Neural progenitor cell (in vitro differentiated cells): ENCODE measurements around the gene ADI1. TPM values are rescaled to one million over a fixed set of nuclear protein-coding genes. Genes with fewer than 3 reads are reported as not detected.

Source experiments
- DNase-seq: peaks from one replicate; pipeline ENCODE4 v3.0.0-alpha.2; 2016; ENCODE audit warnings: low spot score
- H2AFZ ChIP-seq: fragments of 200-600 bp; sonication (generic); replicated peaks from 2 replicates; pipeline ENCODE4 v1.6.1; 2016; ENCODE audit warnings: antibody characterized with exemption
- H3F3A ChIP-seq: fragments of 200-600 bp; sonication (generic); 2 replicates; pipeline ENCODE4 v1.6.1; 2016; ENCODE audit warnings: antibody characterized with exemption, low read depth
- H3K27ac ChIP-seq: fragments of 200-600 bp; sonication (generic); 2 replicates; pipeline ENCODE4 v1.5.1; 2016; ENCODE audit warnings: mild to moderate bottlenecking
- H3K27me3 ChIP-seq: fragments of 200-600 bp; sonication (generic); 2 replicates; pipeline ENCODE4 v1.6.1; 2016; ENCODE audit warnings: mild to moderate bottlenecking, moderate library complexity
- H3K36me3 ChIP-seq: fragments of 200-600 bp; sonication (generic); 2 replicates; pipeline ENCODE4 v1.5.1; 2016
- H3K4me1 ChIP-seq: fragments of 200-600 bp; sonication (generic); 2 replicates; pipeline ENCODE4 v1.6.1; 2016; ENCODE audit warnings: mixed run types
- H3K4me2 ChIP-seq: fragments of 200-600 bp; sonication (generic); 2 replicates; pipeline ENCODE4 v1.6.1; 2016
- H3K4me3 ChIP-seq: fragments of 200-600 bp; sonication (generic); 2 replicates; pipeline ENCODE4 v1.5.1; 2016
- H3K79me2 ChIP-seq: fragments of 200-600 bp; sonication (generic); 2 replicates; pipeline ENCODE4 v1.6.1; 2016; ENCODE audit warnings: low read depth
- H3K9ac ChIP-seq: fragments of 200-600 bp; sonication (generic); 2 replicates; pipeline ENCODE4 v1.6.1; 2016
- H3K9me3 ChIP-seq: fragments of 200-600 bp; sonication (generic); 2 replicates; pipeline ENCODE4 v1.5.1; 2016; ENCODE audit warnings: low read depth
- H4K20me1 ChIP-seq: fragments of 200-600 bp; sonication (generic); 2 replicates; pipeline ENCODE4 v1.6.1; 2016; ENCODE audit warnings: low read depth
- H3K27ac Mint-ChIP-seq: 3 replicates; pipeline ENCODE4 v1.8.0; 2021; ENCODE audit warnings: mixed read lengths
- H3K27me3 Mint-ChIP-seq: 2 replicates; pipeline ENCODE4 v1.8.0; 2022; ENCODE audit warnings: low read depth, mild to moderate bottlenecking, inconsistent platforms, moderate library complexity, mixed read lengths; ENCODE audit not compliant: insufficient read depth
- H3K36me3 Mint-ChIP-seq: 3 replicates; pipeline ENCODE4 v1.8.0; 2021; ENCODE audit warnings: mixed read lengths
- H3K4me1 Mint-ChIP-seq: 3 replicates; pipeline ENCODE4 v1.8.0; 2021; ENCODE audit warnings: mixed read lengths
- H3K4me3 Mint-ChIP-seq: 3 replicates; pipeline ENCODE4 v1.8.0; 2021; ENCODE audit warnings: mild to moderate bottlenecking, moderate library complexity, mixed read lengths
- H3K9me3 Mint-ChIP-seq: 3 replicates; pipeline ENCODE4 v1.8.0; 2020; ENCODE audit warnings: mixed read lengths
- CTCF ChIP-seq: fragments of 200-600 bp; sonication (generic); IDR thresholded peaks from 2 replicates; pipeline ENCODE4 v1.5.1; 2017; ENCODE audit warnings: antibody characterized with exemption, mild to moderate bottlenecking
- EZH2 ChIP-seq: fragments of 200-600 bp; sonication (generic); IDR thresholded peaks from 2 replicates; pipeline ENCODE4 v1.6.1; 2017; ENCODE audit warnings: antibody characterized with exemption, mild to moderate bottlenecking, moderate library complexity
- EZH2phosphoT487 ChIP-seq: fragments of 200-600 bp; sonication (generic); IDR thresholded peaks from 2 replicates; pipeline ENCODE4 v1.6.1; 2017; ENCODE audit warnings: antibody characterized with exemption
- total RNA-seq: library from RNA; depleted of rRNA; stranded (reverse); fragments of >200 nt; gene quantifications from 2 replicates; pipeline ENCODE4 v1.2.3, GENCODE V29; 2015; ENCODE audit warnings: low replicate concordance

Gene ADI1
- total RNA-seq, 1 donor from 2014 or later, result 29.3 TPM

DNA sequence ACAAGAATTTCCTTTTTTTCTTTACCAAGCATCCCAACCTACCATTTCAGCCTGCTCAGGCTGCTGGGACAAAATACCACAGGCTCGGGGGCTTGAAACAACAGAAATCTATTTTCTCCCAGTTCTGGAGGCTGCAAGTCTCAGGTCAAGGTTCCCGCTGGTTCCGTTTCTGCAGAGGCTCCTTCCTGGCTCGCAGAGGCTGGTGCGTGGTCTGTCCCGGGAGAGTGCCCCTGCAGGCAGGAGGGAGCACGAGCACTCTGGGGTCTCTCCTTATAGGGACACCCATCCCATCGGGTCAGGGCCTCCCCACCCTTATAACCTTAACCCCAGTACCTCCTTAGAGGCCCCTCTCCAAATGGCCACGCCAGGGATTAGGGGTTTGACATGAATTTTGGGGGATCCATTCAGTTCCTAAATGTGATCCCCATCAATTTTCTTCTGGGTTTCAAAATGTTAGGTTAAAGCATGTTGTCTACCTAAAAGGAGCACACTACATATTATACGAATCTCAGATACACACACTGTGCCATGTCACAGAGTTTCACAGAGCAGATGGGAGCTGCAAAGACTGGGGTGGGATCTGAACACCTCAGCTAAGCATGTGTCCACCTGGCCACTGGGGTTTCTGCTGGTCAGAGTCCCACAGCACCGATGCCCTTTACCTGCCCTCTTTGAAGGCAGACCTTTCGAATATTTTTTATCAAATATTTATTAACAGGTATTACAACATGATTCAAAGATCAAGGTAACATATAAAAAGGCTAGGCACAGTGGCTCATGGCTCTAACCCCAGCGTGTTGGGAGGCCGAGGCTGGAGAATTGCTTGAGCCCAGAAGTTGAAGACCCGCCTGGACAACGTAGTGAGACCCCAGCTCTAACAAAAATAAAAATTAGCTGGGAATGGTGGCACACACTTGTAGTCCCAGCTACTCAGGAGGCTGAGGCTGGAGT, 17.6 kb upstream of the ADI1 start:
- Histone ChIP-seq H3K4me1 (no peaks in the 10 kb centered on the region), H3K27me3 (no peaks in the 10 kb centered on the region), H3K27ac (no peak overlapping the region), H3K9me3 (no peaks in the 10 kb centered on the region), H3K9ac (no peak overlapping the region), H3K36me3 (peaks cover 1% of the 10 kb centered on the region), H3F3A (no peaks in the 10 kb centered on the region), H3K4me2 (no peak overlapping the region), H4K20me1 (no peaks in the 10 kb centered on the region), H3K4me3 (no peak overlapping the region), H2AFZ (no peak overlapping the region), H3K79me2 (peaks cover 2% of the 10 kb centered on the region)
- peak; percentile 51 for DNase-seq
- TF ChIP-seq EZH2phosphoT487, result no peak
- peak; percentile 51 for TF ChIP-seq CTCF
- Mint-ChIP-seq H3K36me3 (peaks cover 3% of the 10 kb centered on the region), H3K27me3 (peaks cover 4% of the 10 kb centered on the region), H3K27ac (peak overlapping the region; percentile 60), H3K4me1 (peaks cover 10% of the 10 kb centered on the region), H3K4me3 (peak overlapping the region; percentile 4), H3K9me3 (no peaks in the 10 kb centered on the region)

DNA sequence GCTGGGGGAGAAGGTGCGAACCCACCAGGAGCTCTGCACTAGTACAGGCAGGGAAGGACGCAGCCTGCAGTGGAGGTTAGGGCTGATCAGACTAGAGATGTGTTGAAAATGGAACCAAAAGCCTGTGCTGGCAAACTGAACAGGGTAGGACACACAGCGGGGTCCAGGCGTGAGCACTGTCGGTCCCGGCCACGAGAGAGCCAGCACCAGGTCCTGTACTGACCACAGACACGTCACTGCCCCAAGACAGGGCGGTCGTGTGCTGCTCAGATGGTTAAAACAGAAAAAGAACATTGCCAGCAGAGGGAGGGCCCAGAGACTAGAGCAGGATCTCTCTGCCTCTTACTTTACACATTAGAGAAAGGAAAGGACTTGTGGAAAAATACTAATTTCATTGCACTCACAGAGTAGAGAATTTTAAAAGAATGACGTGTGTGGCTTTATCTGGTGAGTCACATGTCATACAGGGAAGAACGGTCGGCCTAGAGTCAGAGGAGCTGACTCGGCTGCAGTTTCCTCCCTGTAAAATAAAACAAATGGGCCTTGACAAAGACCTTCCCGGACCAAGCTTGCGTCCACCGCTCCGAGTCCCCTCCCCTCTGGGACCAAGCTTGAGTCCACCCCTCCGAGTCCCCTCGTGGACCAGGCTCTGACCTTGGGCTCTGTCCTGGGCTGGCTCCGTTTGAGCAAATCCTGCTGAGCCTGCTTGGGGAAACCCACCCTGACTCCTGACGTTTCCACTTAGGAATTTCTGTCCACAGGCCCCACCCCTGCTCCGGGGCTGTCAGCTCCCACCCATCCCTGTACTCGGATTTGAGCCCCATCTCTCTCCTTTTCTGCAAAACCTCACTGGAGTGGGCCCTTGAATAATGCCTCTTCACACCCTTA, 16.7 kb upstream of the ADI1 start:
- Histone ChIP-seq H3K79me2 (no peaks in the 10 kb centered on the region), H3K9ac (no peak overlapping the region), H3K9me3 (no peaks in the 10 kb centered on the region), H3K4me2 (no peak overlapping the region), H3K36me3 (no peaks in the 10 kb centered on the region), H3K27ac (no peak overlapping the region), H3K4me3 (no peak overlapping the region), H4K20me1 (no peaks in the 10 kb centered on the region), H3K4me1 (no peaks in the 10 kb centered on the region), H3K27me3 (no peaks in the 10 kb centered on the region), H2AFZ (no peak overlapping the region), H3F3A (no peaks in the 10 kb centered on the region)
- Mint-ChIP-seq H3K4me3 (peak overlapping the region; percentile 4), H3K36me3 (peaks cover 2% of the 10 kb centered on the region), H3K27ac (peak overlapping the region; percentile 60), H3K9me3 (no peaks in the 10 kb centered on the region), H3K4me1 (peaks cover 10% of the 10 kb centered on the region), H3K27me3 (peaks cover 4% of the 10 kb centered on the region)
- TF ChIP-seq CTCF (no peak), EZH2 (no peak), EZH2phosphoT487 (no peak)
- DNase-seq, result no peak

GRCh38 chr2:3535467-3535793, 16.1 kb upstream of the ADI1 start:
- no peaks in the 10 kb centered on the region for H3K36me3 ChIP-seq
- H3K27me3 Mint-ChIP-seq, result peaks cover 4% of the 10 kb centered on the region
- no peak overlapping the region for H3K4me3 ChIP-seq
- peaks cover 10% of the 10 kb centered on the region for H3K4me1 Mint-ChIP-seq
- H2AFZ ChIP-seq, result no peak overlapping the region
- no peaks in the 10 kb centered on the region for H3K9me3 Mint-ChIP-seq
- no peak for TF ChIP-seq CTCF
- no peak for TF ChIP-seq EZH2
- TF ChIP-seq EZH2phosphoT487, result no peak
- peak overlapping the region; percentile 50 for H3K27ac Mint-ChIP-seq
- H3K36me3 Mint-ChIP-seq, result peaks cover 2% of the 10 kb centered on the region
- H3K79me2 ChIP-seq, result no peaks in the 10 kb centered on the region
- no peak overlapping the region for H3K4me2 ChIP-seq
- H3K27ac ChIP-seq, result no peak overlapping the region
- H3K4me3 Mint-ChIP-seq, result no peak overlapping the region
- H3K9ac ChIP-seq, result no peak overlapping the region
- H3K27me3 ChIP-seq, result no peaks in the 10 kb centered on the region
- no peaks in the 10 kb centered on the region for H3K9me3 ChIP-seq
- no peaks in the 10 kb centered on the region for H3K4me1 ChIP-seq
- H4K20me1 ChIP-seq, result no peaks in the 10 kb centered on the region
- DNase-seq, result no peak
- peaks cover 5% of the 10 kb centered on the region for H3F3A ChIP-seq
